GM12872 (cell line): ENCODE data around the gene HSDL1.

Source experiments
- TF ChIP-seq, protein P1 (sequence below): IDR thresholded peaks from 3 replicates; pipeline ENCODE4 v1.5.1; 2011; ENCODE audit warnings: low read depth, mild to moderate bottlenecking, low read length, moderate library complexity; ENCODE audit not compliant: insufficient read depth

The HSDL1 gene

GRCh38 chr16:84159007-84159406, 14.0 kb upstream of the HSDL1 start:
- TF ChIP-seq, protein P1, sequence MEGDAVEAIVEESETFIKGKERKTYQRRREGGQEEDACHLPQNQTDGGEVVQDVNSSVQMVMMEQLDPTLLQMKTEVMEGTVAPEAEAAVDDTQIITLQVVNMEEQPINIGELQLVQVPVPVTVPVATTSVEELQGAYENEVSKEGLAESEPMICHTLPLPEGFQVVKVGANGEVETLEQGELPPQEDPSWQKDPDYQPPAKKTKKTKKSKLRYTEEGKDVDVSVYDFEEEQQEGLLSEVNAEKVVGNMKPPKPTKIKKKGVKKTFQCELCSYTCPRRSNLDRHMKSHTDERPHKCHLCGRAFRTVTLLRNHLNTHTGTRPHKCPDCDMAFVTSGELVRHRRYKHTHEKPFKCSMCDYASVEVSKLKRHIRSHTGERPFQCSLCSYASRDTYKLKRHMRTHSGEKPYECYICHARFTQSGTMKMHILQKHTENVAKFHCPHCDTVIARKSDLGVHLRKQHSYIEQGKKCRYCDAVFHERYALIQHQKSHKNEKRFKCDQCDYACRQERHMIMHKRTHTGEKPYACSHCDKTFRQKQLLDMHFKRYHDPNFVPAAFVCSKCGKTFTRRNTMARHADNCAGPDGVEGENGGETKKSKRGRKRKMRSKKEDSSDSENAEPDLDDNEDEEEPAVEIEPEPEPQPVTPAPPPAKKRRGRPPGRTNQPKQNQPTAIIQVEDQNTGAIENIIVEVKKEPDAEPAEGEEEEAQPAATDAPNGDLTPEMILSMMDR, result no peak

DNA sequence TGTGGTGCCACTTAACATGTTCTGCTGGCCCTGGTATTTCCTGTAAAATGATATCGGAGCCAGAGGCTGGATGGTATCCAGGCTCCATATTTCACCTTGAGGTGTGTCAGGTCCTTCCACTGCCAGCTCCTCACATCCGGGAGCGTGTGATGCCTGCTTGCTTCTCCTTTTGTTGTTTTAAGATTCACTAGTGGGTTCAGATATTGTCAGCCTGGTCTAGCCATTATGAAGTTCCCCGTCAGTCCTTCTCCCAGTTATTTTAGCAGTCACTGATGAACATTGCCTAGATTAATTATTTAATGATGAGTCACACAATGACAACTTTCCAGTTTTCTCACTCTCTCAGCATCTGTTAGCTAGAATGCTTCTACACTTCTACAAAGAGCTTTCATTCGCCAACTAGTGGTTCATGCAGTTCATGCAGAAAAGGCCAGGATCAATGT, 11.4 kb upstream of the HSDL1 start:
- TF ChIP-seq, protein P1, result 0 out of 3 replicates have a peak, but pooled peaks have one; percentile 25

DNA sequence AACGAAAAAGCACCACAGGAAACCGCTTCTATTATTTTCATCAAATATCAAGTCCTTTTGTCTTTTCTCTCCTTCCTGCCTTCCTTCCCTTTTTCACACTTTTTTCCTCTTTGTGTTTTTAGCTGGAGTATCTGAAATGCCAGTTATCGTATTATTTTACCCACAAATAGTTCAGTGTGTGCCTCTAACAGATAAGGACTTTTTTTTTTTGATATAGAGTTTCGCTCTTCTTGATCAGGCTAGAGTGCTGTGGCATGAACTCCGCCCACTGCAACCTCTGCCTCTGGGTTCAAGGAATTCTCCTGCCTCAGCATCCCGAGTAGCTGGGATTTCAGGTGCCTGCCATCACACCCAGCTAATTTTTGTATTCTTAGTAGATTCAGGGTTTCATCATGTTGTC, 10.8 kb upstream of the HSDL1 start:
- TF ChIP-seq, protein P1, result no peak

DNA sequence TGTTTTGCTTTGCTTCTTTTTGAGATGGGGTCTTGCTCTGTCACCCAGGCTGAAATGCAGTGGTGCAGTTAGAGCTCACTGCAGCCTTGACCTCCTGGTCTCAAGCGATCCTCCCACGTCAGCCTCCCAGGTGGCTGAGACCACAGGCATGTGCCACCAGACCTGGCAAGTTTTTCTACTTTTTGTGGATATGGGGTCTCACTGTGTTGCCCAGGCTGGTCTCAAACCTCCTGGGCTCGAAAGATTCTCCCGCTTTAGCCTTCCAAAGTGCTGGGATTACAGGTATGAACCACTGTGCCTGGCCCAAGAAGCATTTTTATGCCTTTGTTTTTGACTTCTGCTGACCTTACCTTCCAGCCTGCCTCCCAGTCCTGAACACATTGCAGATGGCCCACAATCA, 10.2 kb upstream of the HSDL1 start:
- TF ChIP-seq, protein P1, result no peak

GRCh38 chr16:84153660-84154214, 8.8 kb upstream of the HSDL1 start:
- TF ChIP-seq, protein P1, result no peak

DNA sequence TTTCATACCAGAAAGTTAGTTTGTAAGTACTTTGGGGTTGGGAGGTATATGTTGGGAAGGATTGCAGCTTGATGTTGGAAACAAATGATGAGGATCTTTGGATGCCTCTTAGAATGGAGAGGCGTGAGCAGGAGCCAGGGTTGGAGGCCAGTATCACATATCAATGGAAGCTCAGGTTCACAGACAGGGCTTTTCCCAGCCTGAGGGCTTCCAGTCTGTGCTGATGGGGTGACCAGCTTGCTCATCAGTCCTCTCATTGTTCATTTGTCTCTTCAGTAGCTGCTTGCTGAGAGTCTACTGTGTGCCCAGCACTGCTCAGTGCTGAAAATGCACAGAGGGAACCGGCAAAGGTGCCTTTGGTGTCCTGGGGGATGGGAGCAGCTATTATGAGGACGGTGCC, 5.9 kb upstream of the HSDL1 start:
- TF ChIP-seq, protein P1, result no peak

- TF ChIP-seq, protein P1, result peak; percentile 39; the same call in 2 of the 3 replicates
Measured at GRCh38 chr16:84144209-84144858, 643 bp downstream of the HSDL1 start.
